ENCODE data around the gene WWP2. TPM values are rescaled to one million over a fixed set of nuclear protein-coding genes. Genes with fewer than 3 reads are reported as not detected.
A peak's percentile ranks its signal among the peaks of the same experiment; 100 is the strongest.
"Not testable (repeated sequence)": the region's sequence is repeated elsewhere in the genome, so short reads cannot be mapped to it uniquely, and the experiment has no call there.

The WWP2 gene
- total and polyA plus RNA-seq, 2 experiments from 2014 or later = 18.5 to 19.0 TPM

GRCh38 chr16:69969657-69970056 lies 207.5 kb downstream of the WWP2 start:
- H3K4me2 ChIP-seq (ENCODE audit: unreplicated experiment); H3K79me2 ChIP-seq (ENCODE audit: insufficient read depth); H3K9me3 ChIP-seq (ENCODE audit: low read depth); H3K9me2 ChIP-seq (ENCODE audit: insufficient read depth); H3K36me3 ChIP-seq (ENCODE audit: low read depth); H2AFZ ChIP-seq; H4K20me1 ChIP-seq (ENCODE audit: insufficient read depth); H3K9ac ChIP-seq; H3F3A ChIP-seq (ENCODE audit: insufficient read depth); in situ Hi-C loops (cut with MboI); DNase-seq; H3K27me3 ChIP-seq (replicated peaks; ENCODE audit: insufficient read depth); H3K4me1 ChIP-seq (ENCODE audit: insufficient read depth); H3K27ac ChIP-seq; H3K4me3 ChIP-seq: not testable (repeated sequence)
- 89 to 100% methylated on average over 3 to 4 of the region's 4 CpGs for WGBS, 2 experiments (ENCODE audit: low coverage in 1 of 2, low lambda C conversion rate in 2 of 2, missing lambda C conversion rate in 2 of 2)

- H3K4me2 ChIP-seq (ENCODE audit: unreplicated experiment); H3K9me2 ChIP-seq (ENCODE audit: insufficient read depth); H3K9ac ChIP-seq; in situ Hi-C loops (cut with MboI); H3K36me3 ChIP-seq (ENCODE audit: low read depth); H3F3A ChIP-seq (ENCODE audit: insufficient read depth); H3K27me3 ChIP-seq (replicated peaks; ENCODE audit: insufficient read depth); H4K20me1 ChIP-seq (ENCODE audit: insufficient read depth); H3K79me2 ChIP-seq (ENCODE audit: insufficient read depth); H2AFZ ChIP-seq; H3K27ac ChIP-seq; H3K4me1 ChIP-seq (ENCODE audit: insufficient read depth); DNase-seq; H3K9me3 ChIP-seq (ENCODE audit: low read depth); H3K4me3 ChIP-seq: not testable (repeated sequence)
- WGBS, 2 experiments (ENCODE audit: low coverage in 1 of 2, low lambda C conversion rate in 2 of 2, missing lambda C conversion rate in 2 of 2) = 87 to 95% methylated on average over 3 to 5 of the region's 7 CpGs
Observed at GRCh38 chr16:69972120-69972519, 210.0 kb downstream of the WWP2 start.

GRCh38 chr16:69972935-69973334 lies 210.8 kb downstream of the WWP2 start:
- H3K9me2 ChIP-seq (ENCODE audit: insufficient read depth); H3K9me3 ChIP-seq (ENCODE audit: low read depth); H2AFZ ChIP-seq; H3K9ac ChIP-seq; DNase-seq; H4K20me1 ChIP-seq (ENCODE audit: insufficient read depth); H3K4me2 ChIP-seq (ENCODE audit: unreplicated experiment); in situ Hi-C loops (cut with MboI); H3K4me3 ChIP-seq; H3K36me3 ChIP-seq (ENCODE audit: low read depth); H3F3A ChIP-seq (ENCODE audit: insufficient read depth); H3K4me1 ChIP-seq (ENCODE audit: insufficient read depth); H3K27me3 ChIP-seq (replicated peaks; ENCODE audit: insufficient read depth); H3K27ac ChIP-seq; H3K79me2 ChIP-seq (ENCODE audit: insufficient read depth): not testable (repeated sequence)
- WGBS, 2 experiments (ENCODE audit: low coverage in 1 of 2, low lambda C conversion rate in 2 of 2, missing lambda C conversion rate in 2 of 2) = 87 to 97% methylated on average over 7 of the region's 8 CpGs

GRCh38 chr16:69985196-69985595 lies 223.1 kb downstream of the WWP2 start:
- H3K4me1 ChIP-seq (ENCODE audit: insufficient read depth); H3K4me3 ChIP-seq; H3K4me2 ChIP-seq (ENCODE audit: unreplicated experiment); H3K27me3 ChIP-seq (replicated peaks; ENCODE audit: insufficient read depth); DNase-seq; H3K9ac ChIP-seq; H4K20me1 ChIP-seq (ENCODE audit: insufficient read depth); H3K36me3 ChIP-seq (ENCODE audit: low read depth); in situ Hi-C loops (cut with MboI); H3K9me2 ChIP-seq (ENCODE audit: insufficient read depth); H3K27ac ChIP-seq; H3K79me2 ChIP-seq (ENCODE audit: insufficient read depth); H2AFZ ChIP-seq; H3K9me3 ChIP-seq (ENCODE audit: low read depth); H3F3A ChIP-seq (ENCODE audit: insufficient read depth): not testable (repeated sequence)
- 98 to 100% methylated on average over 1 of the region's 1 CpG for WGBS, 2 experiments (ENCODE audit: low coverage in 1 of 2, low lambda C conversion rate in 2 of 2, missing lambda C conversion rate in 2 of 2)

MicroRNAs within 50 kb of the gene (microRNA counts, 767-probe panel; counts per million panel counts)
- microRNA hsa-miR-140-3p = 447 counts per million, percentile 86 among the panel's probes with 10 or more counts
- 3,771 counts per million, percentile 88 among the panel's probes with 10 or more counts for microRNA hsa-miR-140-5p

Small RNA genes lying within 50 kb of the gene (microRNA-seq; reads per million reads assigned to microRNA genes)
- 3,218 reads per million, percentile 86 among the genes with 10 or more reads in this experiment for gene MIR140 (ENCODE audit: borderline number of aligned reads)

Small RNA genes lying within 50 kb of the gene (small RNA-seq; reads per million reads assigned to genes)
- gene AC026468.1 (ENCODE audit: low read depth, low replicate concordance) (not detected), gene MIR140 (ENCODE audit: low read depth, low replicate concordance) (12.1 reads per million, percentile 86 among the genes with 10 or more reads in this experiment), gene RF00091 (ENCODE audit: low read depth, low replicate concordance) (not detected)

Other genes starting within 250 kb of the WWP2 start
- gene NFAT5, start 196.4 kb upstream of the WWP2 start, total RNA-seq (2014; rRNA removed; shearing (Covaris generic)) = 9.8 and 16.2 TPM in 2 replicates
- gene NFAT5, start 196.4 kb upstream of the WWP2 start, polyA plus RNA-seq (2016; fragmentation: Nextera tagmentation; extraction: Ambion mirVana) = 7.1 and 8.0 TPM in 2 replicates
- 332 and 431 TPM in 2 replicates for gene NQO1, start 35.8 kb upstream of the WWP2 start, total RNA-seq (2014; rRNA removed; shearing (Covaris generic))
- 501 and 507 TPM in 2 replicates for gene NQO1, start 35.8 kb upstream of the WWP2 start, polyA plus RNA-seq (2016; fragmentation: Nextera tagmentation; extraction: Ambion mirVana)
- 20.4 and 24.8 TPM in 2 replicates for gene NOB1, start 7.4 kb upstream of the WWP2 start, total RNA-seq (2014; rRNA removed; shearing (Covaris generic))
- gene NOB1, start 7.4 kb upstream of the WWP2 start, polyA plus RNA-seq (2016; fragmentation: Nextera tagmentation; extraction: Ambion mirVana) = 44.5 and 46.2 TPM in 2 replicates
- 0.43 TPM in 1 of 2 replicates, not detected in the other for gene CLEC18A, start 189.0 kb downstream of the WWP2 start, total RNA-seq (2014; rRNA removed; shearing (Covaris generic))
- 0.10 and 0.13 TPM in 2 replicates for gene CLEC18A, start 189.0 kb downstream of the WWP2 start, polyA plus RNA-seq (2016; fragmentation: Nextera tagmentation; extraction: Ambion mirVana)